GM10248 (cell line): ENCODE data around the gene KDELR3.
"Not testable (repeated sequence)": the region's sequence is repeated elsewhere in the genome, so short reads cannot be mapped to it uniquely, and the experiment has no call there.

Experiments used
- CTCF ChIA-PET: fragments of 300-600 bp; sonication (Branson Sonifier 250); formaldehyde crosslinking; extraction: SDS; loops from one replicate; lab custom pipeline; 2021; ENCODE audit warnings: antibody characterized with exemption; lab: Yijun Ruan, JAX
- POLR2A ChIA-PET: fragments of 350-650 bp; sonication (Branson Sonifier 250); formaldehyde crosslinking; extraction: SDS; loops from one replicate; lab custom pipeline; 2020; ENCODE audit warnings: antibody characterized with exemption; lab: Yijun Ruan, JAX
- DNase-seq: peaks from one replicate; pipeline ENCODE4 v3.0.0; 2012; ENCODE audit errors: extremely low spot score
- CTCF ChIP-seq: IDR thresholded peaks from 2 replicates; pipeline ENCODE4 v1.5.1; 2012; ENCODE audit warnings: mild to moderate bottlenecking, low read depth; ENCODE audit errors: extremely low read depth, missing control alignments, control extremely low read depth

KDELR3 gene

GRCh38 chr22:38468443-38469305 is 778 bp downstream of the KDELR3 start:
- no peak for TF ChIP-seq CTCF
- DNase-seq, result no peak
- ChIA-PET CTCF (interaction anchor here (1.2 to 1.4 kb wide), 2 partner anchors 56 to 354 kb away, joined by 3 to 4 read pairs; no protein-coding TSS in a partner anchor), POLR2A (interaction anchor here (0.7 to 1.1 kb wide), 2 partner anchors 9 to 12 kb away, joined by 3 to 4 read pairs; no protein-coding TSS in a partner anchor)

- DNase-seq, result no peak
- no peak for TF ChIP-seq CTCF
- POLR2A ChIA-PET, result interaction anchor here (0.7 kb wide), 1 partner anchor 11 kb away, joined by 4 read pairs; no protein-coding TSS in a partner anchor
- CTCF ChIA-PET, result interaction anchor here (1.2 to 1.4 kb wide), 2 partner anchors 57 to 355 kb away, joined by 3 to 4 read pairs; no protein-coding TSS in a partner anchor
Observed at GRCh38 chr22:38469306-38469781, 1.4 kb downstream of the KDELR3 start.

GRCh38 chr22:38470179-38470578 is 2.3 kb downstream of the KDELR3 start:
- CTCF ChIA-PET, result interaction anchor here (1.4 kb wide), 1 partner anchor 13 kb away, joined by 3 read pairs; no protein-coding TSS in a partner anchor

GRCh38 chr22:38471237-38471636 is 3.3 kb downstream of the KDELR3 start:
- ChIA-PET POLR2A (no interaction called here), CTCF (interaction anchor here (0.9 to 1.4 kb wide), 2 partner anchors 9 to 12 kb away, joined by 3 read pairs; no protein-coding TSS in a partner anchor)
- DNase-seq, result no peak
- no peak for TF ChIP-seq CTCF

More at GRCh38 chr22:38470179-38470578, 2.3 kb downstream of the KDELR3 start:
- POLR2A ChIA-PET, DNase-seq: not testable (repeated sequence)

DNA sequence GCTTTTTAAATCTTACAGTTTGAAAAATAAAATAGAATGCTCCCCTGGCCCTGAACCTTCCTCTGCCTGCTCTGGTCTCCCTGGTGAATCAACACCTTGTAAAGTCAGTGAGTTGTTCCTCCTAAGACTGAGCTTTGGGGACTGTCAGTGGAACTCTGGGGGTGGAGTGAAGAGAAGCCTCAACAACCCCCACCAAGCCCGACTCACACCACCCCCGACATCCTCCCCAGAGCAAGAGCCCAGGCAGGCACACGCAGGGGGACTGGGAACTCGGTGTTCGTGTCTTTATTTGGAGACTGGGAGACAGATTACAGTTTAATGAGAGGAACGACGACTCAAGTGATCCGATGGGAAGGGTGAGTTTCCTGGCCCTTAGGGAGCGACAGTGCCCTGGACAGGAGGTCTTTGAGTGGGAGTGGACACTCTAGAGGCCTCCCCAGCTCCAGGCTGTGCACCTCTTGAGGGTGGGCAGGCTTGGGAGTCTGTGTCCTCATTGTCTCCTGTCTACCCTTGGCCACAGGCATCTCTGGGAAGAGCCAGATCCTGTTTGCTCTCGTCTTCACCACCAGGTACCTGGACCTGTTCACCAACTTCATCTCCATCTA is 6.2 kb downstream of the KDELR3 start:
- no peak for TF ChIP-seq CTCF
- ChIA-PET CTCF (interaction anchor here (1.5 kb wide), 1 partner anchor 15 kb away, joined by 3 read pairs; no protein-coding TSS in a partner anchor), POLR2A (no interaction called here)
- DNase-seq, result no peak

DNA sequence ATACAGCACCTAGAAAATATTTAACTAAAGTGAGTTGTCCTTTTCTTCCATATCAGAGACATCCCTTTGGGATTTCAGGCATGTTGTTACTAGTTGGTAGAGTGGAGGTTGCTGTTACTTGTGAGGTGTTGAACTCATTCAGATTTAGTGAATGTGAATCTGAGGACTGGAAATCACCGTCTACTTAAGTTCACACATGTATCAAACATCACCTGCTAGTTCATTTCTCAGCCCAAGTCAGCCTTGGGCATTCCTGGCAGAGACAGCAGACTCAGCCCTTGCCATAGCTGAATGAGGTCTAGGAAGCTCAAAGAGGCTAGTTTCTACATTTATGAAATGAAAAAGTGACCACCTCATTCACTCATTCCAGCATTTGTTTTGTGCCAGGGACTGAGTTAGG is 9.7 kb downstream of the KDELR3 start:
- TF ChIP-seq CTCF, result no peak
- no peak for DNase-seq
- ChIA-PET CTCF (interaction anchor here (0.6 kb wide), 1 partner anchor 76 kb away, joined by 3 read pairs; no protein-coding TSS in a partner anchor), POLR2A (interaction anchor here (1.6 kb wide), 1 partner anchor 9 kb away, joined by 3 read pairs; the partner anchor contains the start of gene KDELR3)
